GM21529 (cell line): ENCODE results near the gene SRPK1.

Source experiments
- ATAC-seq: cut with Tn5 transposase; IDR thresholded peaks from one replicate; pipeline ENCODE4 v1.9.1; 2021; ENCODE audit not compliant: unreplicated experiment

SRPK1 gene

GRCh38 chr6:35829306-35829705 is 91.6 kb downstream of the SRPK1 start:
- no peak for ATAC-seq

- no peak for ATAC-seq
Observed at GRCh38 chr6:35824552-35825192, 96.2 kb downstream of the SRPK1 start.

GRCh38 chr6:35823601-35824000 is 97.3 kb downstream of the SRPK1 start:
- no peak for ATAC-seq

- no peak for ATAC-seq
Observed at GRCh38 chr6:35817515-35817914, 103.4 kb downstream of the SRPK1 start.

- no peak for ATAC-seq
Observed at GRCh38 chr6:35811699-35811995, 109.3 kb downstream of the SRPK1 start.

GRCh38 chr6:35810971-35811698 is 109.8 kb downstream of the SRPK1 start:
- ATAC-seq, result no peak

- no peak for ATAC-seq
Observed at GRCh38 chr6:35809809-35810208, 111.1 kb downstream of the SRPK1 start.

GRCh38 chr6:35808688-35809087 is 112.2 kb downstream of the SRPK1 start:
- no peak for ATAC-seq

- no peak for ATAC-seq
Observed at GRCh38 chr6:35804996-35805736, 115.7 kb downstream of the SRPK1 start, which contains the start of gene LHFPL5. TSS of gene LHFPL5 (plus strand) at chr6:35805352. CDS start at chr6:35805671, 319 bp downstream.

- ATAC-seq, result no peak
Observed at GRCh38 chr6:35801148-35801547, 119.8 kb downstream of the SRPK1 start.

- ATAC-seq, result no peak
Observed at GRCh38 chr6:35798706-35799105, 122.2 kb downstream of the SRPK1 start.

GRCh38 chr6:35797837-35798526 is 122.9 kb downstream of the SRPK1 start:
- ATAC-seq, result no peak

GRCh38 chr6:35796236-35796635 is 124.7 kb downstream of the SRPK1 start:
- ATAC-seq, result no peak

GRCh38 chr6:35795453-35796071 is 125.3 kb downstream of the SRPK1 start:
- ATAC-seq, result no peak

- no peak for ATAC-seq
Observed at GRCh38 chr6:35794536-35795452, 126.1 kb downstream of the SRPK1 start.

GRCh38 chr6:35790683-35791082 is 130.2 kb downstream of the SRPK1 start:
- no peak for ATAC-seq

GRCh38 chr6:35788423-35788982 is 132.4 kb downstream of the SRPK1 start:
- ATAC-seq, result no peak

- ATAC-seq, result no peak
Observed at GRCh38 chr6:35787266-35788218, 133.4 kb downstream of the SRPK1 start.

- ATAC-seq, result no peak
Observed at GRCh38 chr6:35786810-35787209, 134.1 kb downstream of the SRPK1 start.
